Body of pancreas (tissue), 4 donors: ENCODE data around the gene CTPS1.

Experiments used
- CTCF ChIP-seq, 7 experiments: fragments of 450-650 bp in 4 of 7; fragments of 200-600 bp in 3 of 7; sonication (generic) in 3 of 7; IDR thresholded peaks; one replicate each; pipeline ENCODE4 v1.5.1; 2016 to 2019; ENCODE audit warnings: antibody characterized with exemption in 7 of 7
- POLR2A ChIP-seq, 3 donors: fragments of 450-650 bp; IDR thresholded peaks; one replicate each; pipeline ENCODE4 v1.6.1; 2016; ENCODE audit warnings: antibody characterized with exemption in 3 of 3, mild to moderate bottlenecking in 2 of 3

- TF ChIP-seq CTCF (IDR thresholded peaks at IDR 0.05) (no peak), POLR2A (IDR thresholded peaks at IDR 0.05) (no peak)
Measured at GRCh38 chr1:41038110-41038509, 58.6 kb downstream of the CTPS1 start.
